Gastrocnemius medialis (tissue), 4 donors: Measurements from ENCODE around the gene ANTKMT. TPM values are rescaled to one million over a fixed set of nuclear protein-coding genes. Genes with fewer than 3 reads are reported as not detected.

ENCODE experiments used
- ATAC-seq, 2 donors: fragments of 150-250 bp; one replicate each; pipeline ENCODE4 v1.9.1; 2016
- DNase-seq, 2 donors: peaks; one replicate each; pipeline ENCODE4 v3.0.0-alpha.2; 2019
- H3K27ac ChIP-seq, 4 donors: fragments of 200-600 bp; sonication (generic); 1 replicate in 1 of 4; 2 replicates in 3 of 4; pipeline ENCODE4 v1.5.1; 2016 to 2018; ENCODE audit warnings: mild to moderate bottlenecking in 2 of 4, moderate library complexity in 1 of 4
- H3K27me3 ChIP-seq, 3 donors: fragments of 200-600 bp; sonication (generic) in 2 of 3; 1 replicate in 1 of 3; 2 replicates in 2 of 3; pipeline versions ENCODE4 v1.5.1 to v1.6.0; 2016 to 2019; ENCODE audit warnings: mild to moderate bottlenecking in 1 of 3, moderate library complexity in 1 of 3
- H3K36me3 ChIP-seq, 2 donors: fragments of 200-600 bp; sonication (generic) in 1 of 2; one replicate each; pipeline ENCODE4 v1.5.1; 2017 to 2018
- H3K4me1 ChIP-seq, 2 donors: fragments of 200-600 bp; sonication (generic) in 1 of 2; one replicate each; pipeline ENCODE4 v1.5.1; 2016 to 2017; ENCODE audit warnings: mild to moderate bottlenecking in 2 of 2
- H3K4me3 ChIP-seq, 4 donors: fragments of 200-600 bp; sonication (generic) in 3 of 4; 1 replicate in 1 of 4; 2 replicates in 3 of 4; pipeline ENCODE4 v1.5.1; 2016 to 2019; ENCODE audit warnings: mild to moderate bottlenecking in 2 of 4
- H3K9me3 ChIP-seq, 3 donors: fragments of 200-600 bp; sonication (generic) in 2 of 3; 1 replicate in 1 of 3; 2 replicates in 2 of 3; pipeline ENCODE4 v1.5.1; 2016 to 2019
- CTCF ChIP-seq, 5 experiments: fragments of 450-650 bp in 3 of 5; fragments of 200-600 bp in 2 of 5; sonication (generic) in 2 of 5; IDR thresholded peaks in 4 of 5; conservative IDR thresholded peaks in 1 of 5; 1 replicate in 4 of 5; 2 replicates in 1 of 5; pipeline ENCODE4 v1.5.1; 2016 to 2019; ENCODE audit warnings: antibody characterized with exemption in 5 of 5, mild to moderate bottlenecking in 3 of 5, moderate library complexity in 3 of 5
- POLR2A ChIP-seq, 2 donors: fragments of 450-650 bp; IDR thresholded peaks; one replicate each; pipeline ENCODE4 v1.6.1; 2017; ENCODE audit warnings: antibody characterized with exemption in 2 of 2, mild to moderate bottlenecking in 2 of 2, moderate library complexity in 2 of 2
- in situ Hi-C, 4 donors: fragments of 200-750 bp; cut with MboI; loops; one replicate each; pipeline versions ENCODE4 v1.15.0 to v1.8.0; 2017; ENCODE audit warnings: low sequenced_read_pairs in 4 of 4
- intact Hi-C: fragments of 100-400 bp; cut with DNase I; formaldehyde crosslinking; loops from one replicate; pipeline ENCODE4 v1.15.1; 2023; ENCODE audit warnings: low total_unique reads
- total RNA-seq, 4 donors: library from RNA; depleted of rRNA; stranded (reverse); fragments of >200 nt; gene quantifications; one replicate each; pipeline versions ENCODE4 v1.1.0 to v1.2.3, GENCODE V29; 2016

Gene ANTKMT
- total RNA-seq, 4 donors from 2014 or later: 20.9 to 84.0 (median 38.7) TPM

DNA sequence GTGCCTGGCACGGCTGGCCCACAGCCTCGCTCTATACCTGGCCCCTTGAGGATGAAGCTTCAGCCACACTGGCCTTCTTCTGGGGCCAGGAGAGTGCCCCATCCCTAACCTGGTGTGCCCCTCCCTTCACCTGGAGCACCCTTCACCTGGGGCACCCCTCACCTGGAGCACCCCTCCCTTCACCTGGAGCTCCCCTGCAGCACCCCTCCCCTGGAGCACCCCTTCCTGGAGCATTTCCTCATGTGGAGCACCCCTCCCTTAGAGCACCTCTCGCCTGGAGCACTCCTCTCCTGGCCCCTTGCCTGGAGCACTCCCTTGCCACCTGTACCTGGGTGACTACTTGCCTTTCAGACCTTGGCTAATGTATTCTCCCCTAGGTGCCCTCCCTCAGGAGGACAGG lies 12.9 kb upstream of the ANTKMT start:
- Histone ChIP-seq H3K27me3 (peaks cover 69 to 74% (median 73%) of the 10 kb centered on the region in 3 donors), H3K4me1 (peaks cover 0 to 4% of the 10 kb centered on the region in 2 donors), H3K36me3 (no peaks in the 10 kb centered on the region), H3K9me3 (no peaks in the 10 kb centered on the region), H3K4me3 (no peak overlapping the region), H3K27ac (no peak overlapping the region)
- TF ChIP-seq POLR2A (IDR thresholded peaks at IDR 0.05) (no peak), CTCF (IDR thresholded peaks at IDR 0.05 in 4 of 5, conservative IDR thresholded peaks at IDR 0.05 in 1 of 5) (no peak)
- intact Hi-C loops: no loop called here
- ATAC-seq (no peak), DNase-seq (no peak)
- in situ Hi-C loops: no loop called here

DNA sequence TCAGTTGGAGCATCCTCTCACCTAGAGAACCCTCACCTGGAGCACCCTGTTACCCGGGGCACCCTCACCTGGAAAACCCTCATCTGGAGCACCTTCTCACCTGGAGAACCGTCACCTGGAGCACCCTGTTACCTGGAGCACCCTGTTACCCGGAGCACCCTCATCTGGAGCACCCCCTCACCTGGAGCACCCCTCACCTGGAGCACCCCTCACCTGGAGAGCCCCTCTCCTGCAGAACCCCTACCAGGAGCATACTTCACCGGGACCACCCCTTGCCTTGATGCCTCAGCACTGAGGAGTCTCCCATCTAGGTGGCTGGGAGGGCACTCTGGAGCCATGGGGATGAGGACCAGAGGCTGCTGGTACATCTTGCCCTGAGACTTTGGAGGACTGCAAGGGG lies 12.0 kb upstream of the ANTKMT start:
- H3K9me3 ChIP-seq: no peaks in the 10 kb centered on the region
- H3K4me1 ChIP-seq: peaks cover 0 to 4% of the 10 kb centered on the region in 2 donors
- intact Hi-C loops (no loop called here), in situ Hi-C loops (no loop called here)
- ATAC-seq: no peak
- DNase-seq: no peak
- no peak overlapping the region for H3K4me3 ChIP-seq
- no peak for TF ChIP-seq POLR2A (IDR thresholded peaks at IDR 0.05)
- no peak for TF ChIP-seq CTCF (IDR thresholded peaks at IDR 0.05 in 4 of 5, conservative IDR thresholded peaks at IDR 0.05 in 1 of 5)
- no peaks in the 10 kb centered on the region for H3K36me3 ChIP-seq
- H3K27me3 ChIP-seq: peaks cover 59 to 65% (median 63%) of the 10 kb centered on the region in 3 donors
- no peak overlapping the region for H3K27ac ChIP-seq

DNA sequence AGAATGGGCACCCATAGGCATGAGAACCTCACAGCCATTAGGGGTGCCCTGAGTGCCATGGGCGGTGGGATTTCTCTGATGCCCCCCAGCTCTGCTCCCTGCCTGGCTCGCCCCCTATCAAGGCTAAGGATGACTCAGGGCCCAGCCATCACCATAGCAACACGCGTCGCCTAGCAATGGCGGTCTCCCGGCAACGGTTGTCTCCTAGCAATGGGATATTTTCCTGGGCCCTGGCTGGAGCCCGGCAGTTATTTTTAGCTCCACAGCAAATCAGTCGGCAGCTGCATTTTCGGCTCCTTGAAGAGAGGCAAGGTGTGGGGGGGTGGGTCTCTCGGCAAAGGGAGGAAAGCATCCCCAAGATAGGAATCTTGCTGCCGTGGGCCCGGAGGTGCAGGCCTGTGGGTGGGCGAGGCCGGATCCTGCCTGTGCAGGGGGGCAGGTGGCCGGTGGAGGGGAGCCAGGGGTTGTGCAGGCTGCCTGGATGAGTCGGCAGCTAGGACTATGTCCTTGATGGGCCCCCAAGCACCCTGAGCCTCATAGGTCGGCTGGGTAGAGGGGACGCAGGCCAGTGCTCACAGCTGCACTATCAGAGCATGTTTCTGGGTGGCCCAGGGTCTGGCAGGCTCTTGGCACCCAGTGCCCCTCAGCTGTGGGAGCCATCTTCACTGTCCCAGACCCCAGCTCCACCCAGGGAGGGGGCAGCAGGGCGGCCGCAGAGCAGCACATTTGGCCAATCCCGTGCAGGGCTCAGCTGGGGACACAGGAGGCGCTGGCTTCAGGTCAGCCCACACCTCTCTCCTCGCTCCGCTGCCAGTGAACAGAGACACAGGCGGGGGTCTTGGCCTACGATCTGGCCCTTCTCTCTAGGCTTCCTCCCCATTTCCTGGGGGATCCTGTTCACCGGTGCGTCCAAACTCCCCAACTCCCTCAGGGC lies 11.1 kb upstream of the ANTKMT start:
- in situ Hi-C loops: no loop called here
- intact Hi-C loops: no loop called here
- H3K27me3 ChIP-seq: peaks cover 52 to 56% (median 55%) of the 10 kb centered on the region in 3 donors
- H3K27ac ChIP-seq: no peak overlapping the region
- H3K4me1 ChIP-seq: peaks cover 3 to 7% of the 10 kb centered on the region in 2 donors
- H3K4me3 ChIP-seq: no peak overlapping the region
- no peak for TF ChIP-seq POLR2A (IDR thresholded peaks at IDR 0.05)
- TF ChIP-seq CTCF (IDR thresholded peaks at IDR 0.05 in 4 of 5, conservative IDR thresholded peaks at IDR 0.05 in 1 of 5): no peak
- H3K36me3 ChIP-seq: no peaks in the 10 kb centered on the region
- ATAC-seq (no peak), DNase-seq (no peak)
- no peaks in the 10 kb centered on the region for H3K9me3 ChIP-seq

DNA sequence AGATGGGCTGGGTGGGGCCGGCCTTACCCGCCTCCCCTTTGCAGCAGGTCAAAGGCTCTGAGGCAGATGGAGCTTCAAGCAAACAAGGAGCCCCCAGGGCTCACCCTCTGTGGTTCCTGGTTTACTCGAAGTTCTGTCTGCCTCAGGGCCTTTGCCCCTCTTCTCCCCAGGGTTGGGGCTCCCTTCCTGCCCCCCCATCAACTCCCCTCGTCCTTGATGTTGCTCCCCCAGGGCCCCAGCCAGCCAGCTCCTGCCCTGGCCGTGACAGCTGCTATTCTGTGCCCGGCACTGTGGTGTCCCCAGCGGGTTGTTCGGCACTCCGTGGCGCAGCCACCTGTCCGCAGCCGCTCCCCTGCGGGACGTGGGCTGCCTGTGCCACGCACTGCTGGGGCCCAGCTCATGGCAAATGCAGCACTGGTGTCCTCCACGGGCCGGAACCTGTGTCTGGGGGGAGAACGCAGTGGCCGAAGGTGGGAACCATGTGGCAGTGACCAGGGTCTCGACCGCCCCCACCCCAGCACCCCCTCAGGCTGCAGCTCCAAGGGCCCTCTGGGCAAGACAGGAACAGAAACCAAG lies 10.4 kb upstream of the ANTKMT start:
- Histone ChIP-seq H3K9me3 (no peaks in the 10 kb centered on the region), H3K4me1 (peaks cover 3 to 7% of the 10 kb centered on the region in 2 donors), H3K27ac (no peak overlapping the region), H3K27me3 (peaks cover 49 to 53% (median 51%) of the 10 kb centered on the region in 3 donors), H3K36me3 (no peaks in the 10 kb centered on the region), H3K4me3 (no peak overlapping the region)
- DNase-seq (no peak), ATAC-seq (no peak)
- intact Hi-C loops: loop anchor here (1.0 kb wide), 2 partner anchors 31 to 75 kb away; no protein-coding TSS in a partner anchor
- in situ Hi-C loops: no loop called here
- TF ChIP-seq POLR2A (IDR thresholded peaks at IDR 0.05) (no peak), CTCF (IDR thresholded peaks at IDR 0.05 in 4 of 5, conservative IDR thresholded peaks at IDR 0.05 in 1 of 5) (no peak)
